H9 (cell line): ENCODE measurements around the gene CYB5R3. TPM values are rescaled to one million over a fixed set of nuclear protein-coding genes. Genes with fewer than 3 reads are reported as not detected.
"Not testable (repeated sequence)": the region's sequence is repeated elsewhere in the genome, so short reads cannot be mapped to it uniquely, and the experiment has no call there.

Experiments
- DNase-seq: peaks from one replicate; pipeline ENCODE4 v3.0.0-alpha.2; 2017
- H2AFZ ChIP-seq: one replicate; pipeline ENCODE4 v1.6.1; 2013; ENCODE audit warnings: mild to moderate bottlenecking, low read length, control low read depth, moderate library complexity
- H2AK5ac ChIP-seq: 2 replicates; pipeline ENCODE4 v1.6.1; 2013; ENCODE audit warnings: low read length, control low read depth, mixed read lengths; ENCODE audit not compliant: insufficient read length
- H2BK120ac ChIP-seq: one replicate; pipeline ENCODE4 v1.6.1; 2013; ENCODE audit warnings: low read depth, mild to moderate bottlenecking, low read length, control low read depth, inconsistent platforms; ENCODE audit not compliant: poor library complexity, severe bottlenecking
- H2BK12ac ChIP-seq: 2 replicates; pipeline ENCODE4 v1.6.1; 2013; ENCODE audit warnings: low read length, control low read depth, mixed read lengths, low read depth; ENCODE audit not compliant: insufficient read length
- H2BK15ac ChIP-seq: 2 replicates; pipeline ENCODE4 v1.6.1; 2013; ENCODE audit warnings: low read depth, low read length, control low read depth
- H2BK20ac ChIP-seq: one replicate; pipeline ENCODE4 v1.6.1; 2013; ENCODE audit warnings: low read depth, mild to moderate bottlenecking, low read length, control low read depth, inconsistent platforms; ENCODE audit not compliant: poor library complexity, severe bottlenecking
- H2BK5ac ChIP-seq: 2 replicates; pipeline ENCODE4 v1.6.1; 2013; ENCODE audit warnings: low read length, control low read depth, mixed read lengths; ENCODE audit not compliant: insufficient read length
- H3K14ac ChIP-seq: 2 replicates; pipeline ENCODE4 v1.6.1; 2013; ENCODE audit warnings: low read length, control low read depth; ENCODE audit not compliant: insufficient read depth
- H3K18ac ChIP-seq: 2 replicates; pipeline ENCODE4 v1.6.1; 2013; ENCODE audit warnings: low read depth, mild to moderate bottlenecking, mixed read lengths, low read length, control low read depth; ENCODE audit not compliant: insufficient read length
- H3K23ac ChIP-seq: 2 replicates; pipeline ENCODE4 v1.6.1; 2013; ENCODE audit warnings: low read length, control low read depth, mixed read lengths, low read depth; ENCODE audit not compliant: insufficient read length
- H3K23me2 ChIP-seq: 2 replicates; pipeline ENCODE4 v1.6.1; 2013; ENCODE audit warnings: low read depth, mild to moderate bottlenecking, mixed read lengths, low read length, control low read depth; ENCODE audit not compliant: insufficient read length, poor library complexity, severe bottlenecking
- H3K27ac ChIP-seq: 2 replicates; pipeline ENCODE4 v1.5.1; 2013; ENCODE audit warnings: low read length, control low read depth, mixed read lengths, low read depth; ENCODE audit not compliant: insufficient read length
- H3K27me3 ChIP-seq: 2 replicates; pipeline ENCODE4 v1.6.1; 2013; ENCODE audit warnings: low read length, control low read depth, inconsistent platforms; ENCODE audit not compliant: insufficient read depth
- H3K4ac ChIP-seq: 2 replicates; pipeline ENCODE4 v1.6.1; 2013; ENCODE audit warnings: low read depth, mild to moderate bottlenecking, control low read depth, inconsistent platforms, low read length, moderate library complexity
- H3K4me1 ChIP-seq: 2 replicates; pipeline ENCODE4 v1.6.1; 2013; ENCODE audit warnings: low read length, control low read depth, inconsistent platforms; ENCODE audit not compliant: insufficient read depth
- H3K4me2 ChIP-seq: 2 replicates; pipeline ENCODE4 v1.6.1; 2013; ENCODE audit warnings: low read length, control low read depth, mixed read lengths; ENCODE audit not compliant: insufficient read length, insufficient read depth
- H3K56ac ChIP-seq: 2 replicates; pipeline ENCODE4 v1.6.1; 2013; ENCODE audit warnings: low read depth, mild to moderate bottlenecking, mixed read lengths, low read length, control low read depth; ENCODE audit not compliant: insufficient read length
- H3K79me1 ChIP-seq: 2 replicates; pipeline ENCODE4 v1.6.1; 2013; ENCODE audit warnings: low read depth, mild to moderate bottlenecking, moderate library complexity, low read length, control low read depth, inconsistent platforms; ENCODE audit not compliant: insufficient read depth, poor library complexity, severe bottlenecking
- H3K79me2 ChIP-seq: 2 replicates; pipeline ENCODE4 v1.6.1; 2013; ENCODE audit warnings: low read length, control low read depth, inconsistent platforms; ENCODE audit not compliant: insufficient read depth
- H3K9ac ChIP-seq: 2 replicates; pipeline ENCODE4 v1.6.1; 2013; ENCODE audit warnings: low read length, control low read depth, mixed read lengths; ENCODE audit not compliant: insufficient read length; ENCODE audit errors: extremely low read depth
- H3K9me3 ChIP-seq: one replicate; pipeline ENCODE4 v1.6.1; 2013; ENCODE audit warnings: low read depth, low read length, inconsistent platforms; ENCODE audit not compliant: control insufficient read depth
- H3T11ph ChIP-seq: one replicate; pipeline ENCODE4 v1.6.1; 2013; ENCODE audit warnings: mild to moderate bottlenecking, low read length, control low read depth, inconsistent platforms
- H4K20me1 ChIP-seq: one replicate; pipeline ENCODE4 v1.6.1; 2013; ENCODE audit not compliant: control insufficient read depth, insufficient read length, insufficient read depth
- H4K5ac ChIP-seq: 2 replicates; pipeline ENCODE4 v1.6.1; 2013; ENCODE audit warnings: low read depth, mild to moderate bottlenecking, mixed read lengths, low read length, control low read depth; ENCODE audit not compliant: insufficient read length
- H4K8ac ChIP-seq: replicated peaks from 2 replicates; pipeline ENCODE4 v1.6.1; 2013; ENCODE audit warnings: low read length, control low read depth, mixed read lengths, low read depth; ENCODE audit not compliant: insufficient read length
- H4K91ac ChIP-seq: 2 replicates; pipeline ENCODE4 v1.6.1; 2013; ENCODE audit warnings: low read depth, mild to moderate bottlenecking, moderate library complexity, mixed read lengths, low read length, control low read depth; ENCODE audit not compliant: insufficient read length
- H3K27ac Mint-ChIP-seq, 3 experiments: 2 replicates in 2 of 3; 3 replicates in 1 of 3; pipeline ENCODE4 v1.8.0; 2020 to 2021; ENCODE audit warnings: mixed read lengths in 3 of 3, mild to moderate bottlenecking in 1 of 3, moderate library complexity in 1 of 3
- H3K27me3 Mint-ChIP-seq: 2 replicates; pipeline ENCODE4 v1.8.0; 2021; ENCODE audit warnings: low read depth, mild to moderate bottlenecking, moderate library complexity, mixed read lengths
- H3K36me3 Mint-ChIP-seq, 3 experiments: 2 replicates in 2 of 3; 3 replicates in 1 of 3; pipeline ENCODE4 v1.8.0; 2020 to 2021; ENCODE audit warnings: low read depth in 3 of 3, mixed read lengths in 3 of 3; ENCODE audit not compliant: insufficient read depth in 1 of 3
- H3K4me1 Mint-ChIP-seq, 2 experiments: 2 replicates each; pipeline ENCODE4 v1.8.0; 2020; ENCODE audit warnings: mixed read lengths in 2 of 2
- H3K4me3 Mint-ChIP-seq, 2 experiments: 2 replicates in 1 of 2; 3 replicates in 1 of 2; pipeline ENCODE4 v1.8.0; 2020 to 2021; ENCODE audit warnings: mild to moderate bottlenecking in 2 of 2, mixed read lengths in 2 of 2, moderate library complexity in 1 of 2
- H3K9me3 Mint-ChIP-seq, 2 experiments: 2 replicates in 1 of 2; 3 replicates in 1 of 2; pipeline ENCODE4 v1.8.0; 2020; ENCODE audit warnings: mild to moderate bottlenecking in 2 of 2, mixed read lengths in 2 of 2, moderate library complexity in 1 of 2
- CTCF ChIP-seq: fragments of 200-600 bp; sonication (generic); conservative IDR thresholded peaks from 3 replicates; pipeline ENCODE4 v1.8.0; 2021; ENCODE audit warnings: antibody characterized with exemption, mild to moderate bottlenecking
- WGBS: extraction: QIAGEN DNeasy Blood & Tissue Kit; methylation state at CpG from one replicate; pipeline ENCODE4 v1.1.7; 2013; ENCODE audit warnings: missing lambda C conversion rate, low lambda C conversion rate, mixed read lengths; ENCODE audit not compliant: insufficient read length; ENCODE audit errors: extremely low coverage; 5-methylcytosine and 5-hydroxymethylcytosine counted together
- total RNA-seq: library from RNA; stranded (reverse); gene quantifications from 2 replicates; pipeline ENCODE4 v1.2.1, GENCODE V29; 2021

CYB5R3 gene
- total RNA-seq, 1 experiment from 2014 or later = 97.4 TPM

GRCh38 chr22:42670046-42670445, 20.9 kb upstream of the CYB5R3 start:
- H2BK5ac ChIP-seq = no peak overlapping the region
- H2AFZ ChIP-seq = no peak overlapping the region
- no peak overlapping the region for H3K23ac ChIP-seq
- no peak overlapping the region for H3K4me3 Mint-ChIP-seq
- no peak overlapping the region for H3K27ac Mint-ChIP-seq
- H2AK5ac ChIP-seq = no peak overlapping the region
- DNase-seq = no peak
- no peak overlapping the region for H4K8ac ChIP-seq
- no peaks in the 10 kb centered on the region; a peak in 1 of 5 replicates for H3K9me3 Mint-ChIP-seq
- no peaks in the 10 kb centered on the region for H3K23me2 ChIP-seq
- no peak overlapping the region for H4K5ac ChIP-seq
- H3K27me3 Mint-ChIP-seq = peaks cover 21% of the 10 kb centered on the region
- no peak overlapping the region for H3K14ac ChIP-seq
- no peak overlapping the region for H3K9ac ChIP-seq
- TF ChIP-seq CTCF = no peak
- H3K27me3 ChIP-seq = no peaks in the 10 kb centered on the region
- H3K36me3 Mint-ChIP-seq = no peaks in the 10 kb centered on the region
- no peaks in the 10 kb centered on the region for H3K79me1 ChIP-seq
- no peak overlapping the region for H3K4ac ChIP-seq
- H3K56ac ChIP-seq = no peak overlapping the region
- H2BK120ac ChIP-seq = no peak overlapping the region
- no peak overlapping the region for H3K27ac ChIP-seq
- H2BK20ac ChIP-seq = no peak overlapping the region
- H3K4me1 ChIP-seq = no peaks in the 10 kb centered on the region
- no peaks in the 10 kb centered on the region for H3K79me2 ChIP-seq
- no peaks in the 10 kb centered on the region for H4K20me1 ChIP-seq
- no peak overlapping the region for H2BK12ac ChIP-seq
- no peak overlapping the region for H3K4me2 ChIP-seq
- H4K91ac ChIP-seq = no peak overlapping the region
- peaks cover 4% of the 10 kb centered on the region in 2 experiments; a peak in 1 of 4 replicates for H3K4me1 Mint-ChIP-seq
- no peaks in the 10 kb centered on the region for H3K9me3 ChIP-seq
- H2BK15ac ChIP-seq = no peak overlapping the region
- WGBS = no CpG with 5 or more reads among the region's 4 CpGs
- H3T11ph ChIP-seq = no peak overlapping the region
- H3K18ac ChIP-seq = no peak overlapping the region

GRCh38 chr22:42666393-42666792, 17.2 kb upstream of the CYB5R3 start:
- not testable (repeated sequence) for H2BK12ac ChIP-seq, H2AK5ac ChIP-seq, H3K4me3 Mint-ChIP-seq, H2BK15ac ChIP-seq, H3K9me3 ChIP-seq, H3K36me3 Mint-ChIP-seq, H3K27me3 ChIP-seq, H2AFZ ChIP-seq, H3K4me1 Mint-ChIP-seq, H4K8ac ChIP-seq, H3K9me3 Mint-ChIP-seq, H3K79me1 ChIP-seq, H3K4me2 ChIP-seq, H3K14ac ChIP-seq, H4K20me1 ChIP-seq, H3K4ac ChIP-seq, H2BK5ac ChIP-seq, DNase-seq, H3K4me1 ChIP-seq, H3K27ac ChIP-seq, H3T11ph ChIP-seq, H3K9ac ChIP-seq, H3K79me2 ChIP-seq, H2BK20ac ChIP-seq, H2BK120ac ChIP-seq, H3K56ac ChIP-seq, H3K23me2 ChIP-seq, H3K18ac ChIP-seq, H4K91ac ChIP-seq, H4K5ac ChIP-seq, H3K23ac ChIP-seq
- Mint-ChIP-seq H3K27ac (peak overlapping the region in 1 of 3 experiments; percentile 46; a peak in 1 of 7 replicates), H3K27me3 (peaks cover 50% of the 10 kb centered on the region)
- WGBS = no CpG with 5 or more reads among the region's 3 CpGs
